K562 (cell line): Measurements from ENCODE around the gene RPL35. TPM values are rescaled to one million over a fixed set of nuclear protein-coding genes. Genes with fewer than 3 reads are reported as not detected.

Experiments
- FOXK2 ChIP-seq, 2 experiments: fragments of 450-650 bp; IDR thresholded peaks in 1 of 2; conservative IDR thresholded peaks in 1 of 2; 2 replicates each; pipeline ENCODE4 v1.6.1; 2016; ENCODE audit warnings: low read depth in 2 of 2, mild to moderate bottlenecking in 1 of 2
- HCFC1 ChIP-seq: IDR thresholded peaks from 2 replicates; pipeline ENCODE4 v1.6.1; 2012; ENCODE audit warnings: low read depth, low read length, improper control_type of control experiment
- KLF6 ChIP-seq: fragments of 250-450 bp; sonication (Bioruptor Pico); IDR thresholded peaks from 2 replicates; pipeline ENCODE4 v1.4.0; 2020; ENCODE audit warnings: mild to moderate bottlenecking, moderate library complexity, borderline replicate concordance
- MAFG ChIP-seq: fragments of 450-650 bp; conservative IDR thresholded peaks from 2 replicates; pipeline ENCODE4 v1.6.1; 2016; ENCODE audit warnings: missing genetic modification characterization, missing compliant biosample characterization
- NELFE ChIP-seq: IDR thresholded peaks from 2 replicates; pipeline ENCODE4 v1.6.1; 2011; ENCODE audit warnings: mild to moderate bottlenecking; ENCODE audit not compliant: insufficient read depth, insufficient read length
- NRF1 ChIP-seq, 2 experiments: fragments of 450-650 bp; IDR thresholded peaks in 1 of 2; conservative IDR thresholded peaks in 1 of 2; 2 replicates each; pipeline ENCODE4 v1.6.1; 2014; ENCODE audit warnings: mild to moderate bottlenecking in 2 of 2
- POLR2B ChIP-seq: fragments of 450-650 bp; IDR thresholded peaks from 2 replicates; pipeline ENCODE4 v1.6.1; 2018; ENCODE audit warnings: low read depth; ENCODE audit not compliant: partially characterized antibody
- PPARD ChIP-seq: fragments of 250-450 bp; sonication (Bioruptor Pico); IDR thresholded peaks from 2 replicates; pipeline ENCODE4 v1.8.0; 2022; ENCODE audit warnings: inconsistent platforms, mild to moderate bottlenecking, moderate library complexity
- SIN3A ChIP-seq, 2 experiments: fragments of 150-350 bp in 1 of 2; IDR thresholded peaks; 2 replicates each; pipeline ENCODE4 v1.6.1; 2011 to 2016; ENCODE audit warnings: borderline replicate concordance in 2 of 2, low read depth in 2 of 2, low read length in 2 of 2, mild to moderate bottlenecking in 2 of 2, moderate library complexity in 2 of 2; ENCODE audit not compliant: control insufficient read depth in 1 of 2
- SMAD2 ChIP-seq: fragments of 150-350 bp; IDR thresholded peaks from 2 replicates; pipeline ENCODE4 v1.6.1; 2014; ENCODE audit warnings: low read depth, mild to moderate bottlenecking, low read length
- SP2 ChIP-seq: IDR thresholded peaks from 2 replicates; pipeline ENCODE4 v1.6.1; 2011; ENCODE audit warnings: mild to moderate bottlenecking, low read depth, low read length, moderate library complexity; ENCODE audit not compliant: poor library complexity, severe bottlenecking; ENCODE audit errors: extremely low read depth
- SRF ChIP-seq, 2 experiments: fragments of 250-450, 450-650 bp in 1 of 2; sonication (Bioruptor Pico) in 1 of 2; sonication (generic) in 1 of 2; formaldehyde crosslinking; IDR thresholded peaks; 2 replicates each; pipeline versions ENCODE4 v1.5.0 to v1.5.1; 2020 to 2022; ENCODE audit warnings: mild to moderate bottlenecking in 1 of 2, missing genetic modification reagents in 1 of 2
- SUPT5H ChIP-seq: fragments of 450-650 bp; IDR thresholded peaks from 2 replicates; pipeline ENCODE4 v1.6.1; 2016
- XRCC4 ChIP-seq: IDR thresholded peaks from one replicate; pipeline ENCODE4 v1.6.1; 2011; ENCODE audit not compliant: insufficient read depth, insufficient read length; ENCODE audit errors: extremely low read depth
- ZBED1 ChIP-seq: IDR thresholded peaks from 2 replicates; pipeline ENCODE4 v1.6.1; 2014
- ZC3H8 ChIP-seq: fragments of 450-650 bp; IDR thresholded peaks from 2 replicates; pipeline ENCODE4 v1.6.1; 2017
- ZNF23 ChIP-seq: fragments of 250-450 bp; sonication (Bioruptor Pico); IDR thresholded peaks from 2 replicates; pipeline ENCODE4 v1.4.0; 2020; ENCODE audit warnings: mild to moderate bottlenecking
- ZNF586 ChIP-seq: fragments of 450-650 bp; formaldehyde crosslinking; conservative IDR thresholded peaks from 2 replicates; pipeline ENCODE4 v1.4.0; 2020; ENCODE audit warnings: mild to moderate bottlenecking, moderate library complexity
- polyA plus RNA-seq, 8 experiments: library from polyadenylated mRNA; depleted of rRNA in 4 of 8; stranded (reverse) in 5 of 8; unstranded in 3 of 8; fragments of >200 nt; fragmentation: Nextera tagmentation in 2 of 8; fragmentation: Illumina TruSeq in 1 of 8; extraction: Ambion mirVana in 2 of 8; extraction: Trizol in 1 of 8; gene quantifications; 2 replicates each; pipeline versions ENCODE4 v1.2.1 to v1.2.3, GENCODE V29; 2011 to 2014; ENCODE audit warnings: inconsistent platforms in 1 of 8, missing spikeins in 1 of 8
- total RNA-seq, 7 experiments: library from RNA; depleted of rRNA in 6 of 7; stranded (reverse); fragments of >200 nt in 6 of 7; fragmentation: Illumina TruSeq in 2 of 7; extraction: Trizol in 2 of 7; gene quantifications; 2 replicates each; pipeline versions ENCODE4 v1.2.1 to v1.2.3, GENCODE V29; 2011 to 2021; ENCODE audit warnings: low replicate concordance in 1 of 7
- TF ChIP-seq, protein P1 (sequence below): fragments of 450-650 bp; formaldehyde crosslinking; IDR thresholded peaks from 2 replicates; pipeline ENCODE4 v1.4.0; 2022; ENCODE audit warnings: missing genetic modification characterization
- TF ChIP-seq, protein P2 (sequence below): fragments of 450-650 bp; formaldehyde crosslinking; IDR thresholded peaks from 2 replicates; pipeline ENCODE4 v1.4.0; 2022; ENCODE audit warnings: missing genetic modification characterization
- TF ChIP-seq, protein P3 (sequence below): IDR thresholded peaks from 3 replicates; pipeline ENCODE4 v1.6.1; 2011; ENCODE audit warnings: borderline replicate concordance, mild to moderate bottlenecking; ENCODE audit not compliant: insufficient read length, insufficient read depth
- TF ChIP-seq, protein P4 (sequence below): fragments of 450-650 bp; IDR thresholded peaks from 2 replicates; pipeline ENCODE4 v1.6.1; 2017; ENCODE audit warnings: antibody characterized with exemption

The RPL35 gene
- total and polyA plus RNA-seq, 9 of the 15 experiments (the other 6 are each of a cell fraction or from before 2014, with no cell fraction given), result 1,755 to 5,101 (median 3,405) TPM

DNA sequence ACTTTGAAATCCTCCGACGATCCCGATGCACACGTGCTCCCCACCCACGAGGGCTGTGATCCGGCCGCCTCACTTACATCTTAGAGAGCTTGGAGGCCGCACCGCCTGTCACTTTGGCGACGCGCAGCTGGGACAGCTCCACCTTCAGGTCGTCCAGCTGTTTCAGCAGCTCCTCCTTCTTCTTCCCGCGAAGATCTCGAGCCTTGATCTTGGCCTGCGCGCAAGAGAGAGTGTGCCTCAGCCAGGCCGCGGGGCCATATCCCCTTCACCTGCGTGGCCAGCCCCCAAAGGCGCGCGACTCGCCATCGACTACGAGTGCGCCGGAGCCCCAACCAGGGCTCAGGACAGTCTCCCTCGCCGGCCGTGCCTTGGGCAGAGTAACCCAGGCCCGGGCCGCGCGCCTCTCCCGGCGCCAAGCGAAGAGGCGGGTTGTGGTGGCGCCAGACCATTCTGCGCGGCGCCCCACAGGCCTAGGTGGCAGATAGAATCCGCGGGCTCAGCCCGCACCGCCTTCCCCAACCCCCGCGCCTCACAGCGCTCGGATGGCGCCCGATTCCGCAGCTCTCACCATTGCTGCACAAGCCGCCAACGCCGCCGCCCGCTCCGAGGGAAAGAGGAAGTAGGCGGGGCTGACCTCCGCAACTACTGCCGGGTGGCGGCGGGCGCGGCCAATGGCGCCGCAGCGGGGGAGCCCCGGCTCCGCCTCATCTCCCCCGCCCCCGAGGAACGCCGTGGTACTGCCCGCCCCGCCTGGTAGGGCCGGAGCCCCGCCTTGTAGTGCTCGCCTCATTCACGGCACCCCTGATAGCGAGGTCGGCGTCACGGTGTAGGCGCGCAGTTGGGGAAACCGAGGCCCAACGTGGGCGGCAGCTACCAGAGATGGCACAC is at the start of gene RPL35, which contains the start of gene ARPC5L (continued):
- TF ChIP-seq, protein P1, sequence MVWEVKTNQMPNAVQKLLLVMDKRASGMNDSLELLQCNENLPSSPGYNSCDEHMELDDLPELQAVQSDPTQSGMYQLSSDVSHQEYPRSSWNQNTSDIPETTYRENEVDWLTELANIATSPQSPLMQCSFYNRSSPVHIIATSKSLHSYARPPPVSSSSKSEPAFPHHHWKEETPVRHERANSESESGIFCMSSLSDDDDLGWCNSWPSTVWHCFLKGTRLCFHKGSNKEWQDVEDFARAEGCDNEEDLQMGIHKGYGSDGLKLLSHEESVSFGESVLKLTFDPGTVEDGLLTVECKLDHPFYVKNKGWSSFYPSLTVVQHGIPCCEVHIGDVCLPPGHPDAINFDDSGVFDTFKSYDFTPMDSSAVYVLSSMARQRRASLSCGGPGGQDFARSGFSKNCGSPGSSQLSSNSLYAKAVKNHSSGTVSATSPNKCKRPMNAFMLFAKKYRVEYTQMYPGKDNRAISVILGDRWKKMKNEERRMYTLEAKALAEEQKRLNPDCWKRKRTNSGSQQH (CRISPR knock-in tag), result no peak
- TF ChIP-seq NELFE (no peak), SUPT5H (peak; percentile 97), SP2 (peak; percentile 8), POLR2B (peak; percentile 91), PPARD (CRISPR knock-in tag) (no peak), ZBED1 (no peak), XRCC4 (no peak), ZC3H8 (no peak), SMAD2 (no peak), NRF1 (conservative IDR thresholded peaks at IDR 0.05 in 1 of 2, IDR thresholded peaks at IDR 0.05 in 1 of 2) (peak in 1 of 2 experiments; percentile 41; a peak in 2 of 4 replicates), ZNF23 (CRISPR knock-in tag) (no peak), HCFC1 (peak; percentile 79), SRF (CRISPR knock-in tag; IDR thresholded peaks at IDR 0.05) (no peak; a peak in 1 of 4 replicates), KLF6 (peak; percentile 6; the same call in 1 of the 2 replicates), FOXK2 (conservative IDR thresholded peaks at IDR 0.05 in 1 of 2, IDR thresholded peaks at IDR 0.05 in 1 of 2; ENCODE audit: low read depth in 2 of 2) (peak; percentile 44 to 99; a peak in 2 of 4 replicates), ZNF586 (no peak), SIN3A (IDR thresholded peaks at IDR 0.05; ENCODE audit: borderline replicate concordance in 2 of 2, control insufficient read depth in 1 of 2, low read depth in 2 of 2, low read length in 2 of 2) (peak; percentile 94 to 95; a peak in 3 of 4 replicates), MAFG (tag) (no peak)
- TF ChIP-seq, protein P2, sequence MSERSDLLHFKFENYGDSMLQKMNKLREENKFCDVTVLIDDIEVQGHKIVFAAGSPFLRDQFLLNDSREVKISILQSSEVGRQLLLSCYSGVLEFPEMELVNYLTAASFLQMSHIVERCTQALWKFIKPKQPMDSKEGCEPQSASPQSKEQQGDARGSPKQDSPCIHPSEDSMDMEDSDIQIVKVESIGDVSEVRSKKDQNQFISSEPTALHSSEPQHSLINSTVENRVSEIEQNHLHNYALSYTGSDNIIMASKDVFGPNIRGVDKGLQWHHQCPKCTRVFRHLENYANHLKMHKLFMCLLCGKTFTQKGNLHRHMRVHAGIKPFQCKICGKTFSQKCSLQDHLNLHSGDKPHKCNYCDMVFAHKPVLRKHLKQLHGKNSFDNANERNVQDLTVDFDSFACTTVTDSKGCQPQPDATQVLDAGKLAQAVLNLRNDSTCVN, result 0 out of 2 replicates have a peak, but pooled peaks have one; percentile 6
- TF ChIP-seq, protein P3, sequence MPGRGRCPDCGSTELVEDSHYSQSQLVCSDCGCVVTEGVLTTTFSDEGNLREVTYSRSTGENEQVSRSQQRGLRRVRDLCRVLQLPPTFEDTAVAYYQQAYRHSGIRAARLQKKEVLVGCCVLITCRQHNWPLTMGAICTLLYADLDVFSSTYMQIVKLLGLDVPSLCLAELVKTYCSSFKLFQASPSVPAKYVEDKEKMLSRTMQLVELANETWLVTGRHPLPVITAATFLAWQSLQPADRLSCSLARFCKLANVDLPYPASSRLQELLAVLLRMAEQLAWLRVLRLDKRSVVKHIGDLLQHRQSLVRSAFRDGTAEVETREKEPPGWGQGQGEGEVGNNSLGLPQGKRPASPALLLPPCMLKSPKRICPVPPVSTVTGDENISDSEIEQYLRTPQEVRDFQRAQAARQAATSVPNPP, result no peak
- TF ChIP-seq, protein P4, sequence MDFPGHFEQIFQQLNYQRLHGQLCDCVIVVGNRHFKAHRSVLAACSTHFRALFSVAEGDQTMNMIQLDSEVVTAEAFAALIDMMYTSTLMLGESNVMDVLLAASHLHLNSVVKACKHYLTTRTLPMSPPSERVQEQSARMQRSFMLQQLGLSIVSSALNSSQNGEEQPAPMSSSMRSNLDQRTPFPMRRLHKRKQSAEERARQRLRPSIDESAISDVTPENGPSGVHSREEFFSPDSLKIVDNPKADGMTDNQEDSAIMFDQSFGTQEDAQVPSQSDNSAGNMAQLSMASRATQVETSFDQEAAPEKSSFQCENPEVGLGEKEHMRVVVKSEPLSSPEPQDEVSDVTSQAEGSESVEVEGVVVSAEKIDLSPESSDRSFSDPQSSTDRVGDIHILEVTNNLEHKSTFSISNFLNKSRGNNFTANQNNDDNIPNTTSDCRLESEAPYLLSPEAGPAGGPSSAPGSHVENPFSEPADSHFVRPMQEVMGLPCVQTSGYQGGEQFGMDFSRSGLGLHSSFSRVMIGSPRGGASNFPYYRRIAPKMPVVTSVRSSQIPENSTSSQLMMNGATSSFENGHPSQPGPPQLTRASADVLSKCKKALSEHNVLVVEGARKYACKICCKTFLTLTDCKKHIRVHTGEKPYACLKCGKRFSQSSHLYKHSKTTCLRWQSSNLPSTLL, result no peak
